Measurements from ENCODE around the gene RAB1B.
A peak's percentile ranks its signal among the peaks of the same experiment; 100 is the strongest.
"Not testable (repeated sequence)": the region's sequence is repeated elsewhere in the genome, so short reads cannot be mapped to it uniquely, and the experiment has no call there.

RAB1B gene

DNA sequence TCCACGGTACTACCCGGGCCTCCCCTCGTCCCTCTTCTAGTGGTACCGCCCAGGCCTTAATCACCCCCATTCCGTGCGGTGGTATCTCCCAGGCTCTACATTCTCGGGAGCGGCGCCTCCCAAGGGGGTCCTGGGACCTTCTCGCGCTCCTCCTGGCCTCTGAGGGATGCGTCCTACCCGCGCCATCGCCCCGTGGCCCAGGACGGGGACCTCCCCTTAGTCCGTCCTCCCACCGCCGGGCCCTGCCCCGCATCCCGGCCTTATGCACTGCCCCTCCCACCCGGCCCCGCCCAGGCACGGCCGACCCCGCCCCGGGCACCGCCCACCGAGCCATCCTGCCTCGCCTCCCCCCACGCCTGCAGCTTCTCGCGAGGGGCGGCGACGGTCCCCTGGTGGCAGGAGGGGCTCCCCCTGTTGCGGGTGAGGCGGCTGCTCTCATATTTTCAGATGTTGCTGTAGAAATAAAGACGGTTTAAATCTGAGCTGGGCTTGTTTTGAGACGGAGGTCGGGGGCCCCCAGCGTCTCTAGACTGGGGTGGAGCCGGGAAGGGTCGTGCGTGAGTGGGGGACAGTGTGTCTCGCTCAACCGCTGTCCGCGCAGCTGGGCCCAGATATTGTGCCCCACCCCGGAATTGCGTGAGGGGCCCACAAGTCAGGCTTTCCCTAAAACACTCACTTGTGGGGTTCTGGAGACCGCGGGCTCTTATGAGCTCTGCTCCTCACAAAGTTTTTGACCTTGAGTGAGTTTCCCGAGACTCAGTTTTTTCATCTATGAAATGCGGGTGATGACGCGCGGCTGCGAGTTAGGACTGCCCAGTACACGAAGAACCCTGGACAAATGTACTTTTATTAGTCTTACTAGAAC is 828 bp upstream of the RAB1B start:
- DNase-seq, result peak; percentile 75 to 79 (median 77)

DNA sequence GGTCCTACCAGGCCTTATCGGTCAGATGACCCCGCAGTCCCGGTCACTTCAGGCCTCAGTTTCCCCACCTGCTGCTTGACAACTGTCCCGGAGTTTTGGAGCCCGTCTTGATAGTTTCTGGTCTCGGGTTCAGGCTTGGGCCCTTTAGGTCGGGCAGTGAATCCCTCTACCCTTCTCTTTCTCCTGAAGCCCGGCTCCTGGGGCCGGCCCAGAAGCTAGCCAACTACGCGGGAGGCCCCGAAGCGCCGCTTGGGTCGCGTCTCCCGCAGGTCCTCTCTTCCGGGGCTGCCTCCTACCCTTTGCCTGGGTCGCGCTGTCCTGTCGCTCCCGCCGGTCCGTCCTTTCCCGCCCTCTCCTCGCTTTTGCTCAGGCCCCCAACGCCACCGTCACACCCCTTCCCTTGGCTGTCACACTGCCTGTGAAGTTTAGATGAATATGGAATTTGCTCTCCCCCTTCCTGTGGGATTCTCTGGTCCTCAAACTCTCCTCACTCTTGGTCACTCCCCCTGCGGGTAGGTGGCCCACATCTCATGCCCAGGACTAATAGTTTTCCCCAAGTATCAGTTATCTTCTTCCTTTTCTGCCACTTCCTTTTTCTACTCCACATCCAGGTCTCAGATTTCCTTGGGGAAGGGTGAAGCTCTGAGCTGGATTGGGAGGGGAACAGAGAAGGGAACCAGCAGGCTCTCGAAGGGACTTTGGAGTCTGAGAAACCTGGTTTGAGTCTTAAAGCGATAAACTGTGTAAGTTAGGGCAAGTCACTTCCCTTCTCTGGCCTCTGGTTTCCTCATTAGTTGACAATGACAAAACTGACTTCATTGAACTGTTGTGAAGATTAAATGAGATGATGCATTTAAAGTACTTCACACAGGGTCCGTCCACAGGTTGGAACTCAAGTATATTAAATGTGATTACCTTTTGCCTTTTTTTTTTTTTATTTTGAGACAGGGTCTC is 790 bp downstream of the RAB1B start:
- no peak for DNase-seq

DNA sequence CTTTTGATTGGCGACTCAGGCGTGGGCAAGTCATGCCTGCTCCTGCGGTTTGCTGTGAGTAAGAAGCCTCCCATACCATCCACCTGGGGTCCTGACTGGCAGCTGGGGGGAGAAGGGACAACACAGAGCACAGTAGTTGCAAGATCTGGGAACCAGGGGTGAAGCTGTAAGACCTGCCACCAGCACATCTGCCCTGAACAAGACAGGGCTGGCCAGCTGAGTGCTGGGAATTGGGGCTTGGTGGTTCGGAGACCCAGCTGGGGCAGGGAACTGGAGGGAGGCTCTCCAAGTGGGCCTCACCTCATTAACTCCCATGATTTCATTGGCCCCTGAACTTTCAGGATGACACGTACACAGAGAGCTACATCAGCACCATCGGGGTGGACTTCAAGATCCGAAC is 3.4 kb downstream of the RAB1B start:
- no peak for DNase-seq

DNA sequence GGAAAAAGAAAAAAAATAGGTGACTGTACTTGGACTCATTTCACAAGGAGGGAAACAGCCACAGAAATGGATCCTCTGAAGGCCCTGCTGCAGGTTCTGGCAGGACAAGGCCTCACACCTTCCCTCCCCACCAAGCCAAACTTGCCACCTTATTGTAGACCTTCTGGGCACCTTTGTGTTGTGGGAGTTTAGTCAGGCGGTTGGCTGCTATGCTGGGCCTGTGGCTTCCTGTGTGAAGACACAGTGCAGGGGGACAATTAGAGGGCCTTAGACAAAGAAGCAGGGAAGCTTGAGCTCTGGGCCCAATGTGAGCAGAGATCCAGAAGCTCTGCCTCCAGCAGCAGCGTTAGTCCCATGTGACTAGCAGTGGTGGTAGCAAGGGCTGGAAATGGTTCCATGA is 4.2 kb downstream of the RAB1B start:
- DNase-seq, result no peak

DNA sequence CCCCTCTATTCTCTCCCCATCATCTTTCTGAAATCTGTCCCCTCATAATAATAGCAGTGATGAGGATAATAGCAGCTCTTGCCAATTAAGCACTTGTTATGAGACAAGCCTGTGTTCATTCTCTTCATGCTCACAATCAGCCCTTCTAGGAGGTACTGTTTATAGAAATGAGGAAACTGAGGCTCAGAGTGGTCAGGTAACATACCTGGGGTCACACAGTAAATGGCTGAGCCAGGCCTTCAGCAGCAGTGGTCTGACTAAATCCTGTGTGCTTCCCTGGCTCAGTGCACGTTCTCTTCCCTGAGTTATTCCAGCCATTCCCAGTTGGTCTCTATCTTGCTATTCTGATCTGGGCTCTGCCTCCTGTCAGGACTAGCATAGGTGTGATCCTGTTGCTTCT is 5.8 kb downstream of the RAB1B start:
- no peak for DNase-seq

DNA sequence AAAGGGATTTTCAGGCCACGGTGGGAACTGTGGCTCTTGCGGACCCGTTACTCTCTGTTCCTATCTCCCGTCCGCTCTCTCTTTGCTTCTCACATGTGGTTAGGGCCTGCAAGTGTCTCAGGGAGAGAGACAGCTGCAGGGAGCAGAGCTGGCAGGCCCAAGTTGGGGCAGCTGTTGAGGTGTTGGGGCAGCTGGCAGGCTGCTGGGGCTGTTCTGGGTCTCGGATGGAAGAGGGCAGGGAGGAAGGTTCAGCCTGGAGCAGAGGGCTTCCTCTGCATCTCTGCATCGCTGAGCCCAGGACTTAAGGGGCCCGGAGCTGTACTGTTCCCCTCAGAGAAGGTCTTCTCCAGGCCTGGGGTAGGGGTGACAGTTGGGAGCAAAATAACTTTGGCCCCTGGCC is 7.0 kb downstream of the RAB1B start:
- no peak for DNase-seq

DNA sequence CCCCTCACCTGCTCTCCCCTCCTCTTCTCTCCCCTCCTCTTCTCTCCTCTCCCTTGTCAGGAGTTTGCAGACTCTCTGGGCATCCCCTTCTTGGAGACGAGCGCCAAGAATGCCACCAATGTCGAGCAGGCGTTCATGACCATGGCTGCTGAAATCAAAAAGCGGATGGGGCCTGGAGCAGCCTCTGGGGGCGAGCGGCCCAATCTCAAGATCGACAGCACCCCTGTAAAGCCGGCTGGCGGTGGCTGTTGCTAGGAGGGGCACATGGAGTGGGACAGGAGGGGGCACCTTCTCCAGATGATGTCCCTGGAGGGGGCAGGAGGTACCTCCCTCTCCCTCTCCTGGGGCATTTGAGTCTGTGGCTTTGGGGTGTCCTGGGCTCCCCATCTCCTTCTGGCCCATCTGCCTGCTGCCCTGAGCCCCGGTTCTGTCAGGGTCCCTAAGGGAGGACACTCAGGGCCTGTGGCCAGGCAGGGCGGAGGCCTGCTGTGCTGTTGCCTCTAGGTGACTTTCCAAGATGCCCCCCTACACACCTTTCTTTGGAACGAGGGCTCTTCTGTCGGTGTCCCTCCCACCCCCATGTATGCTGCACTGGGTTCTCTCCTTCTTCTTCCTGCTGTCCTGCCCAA is 7.7 kb downstream of the RAB1B start:
- no peak for DNase-seq

DNA sequence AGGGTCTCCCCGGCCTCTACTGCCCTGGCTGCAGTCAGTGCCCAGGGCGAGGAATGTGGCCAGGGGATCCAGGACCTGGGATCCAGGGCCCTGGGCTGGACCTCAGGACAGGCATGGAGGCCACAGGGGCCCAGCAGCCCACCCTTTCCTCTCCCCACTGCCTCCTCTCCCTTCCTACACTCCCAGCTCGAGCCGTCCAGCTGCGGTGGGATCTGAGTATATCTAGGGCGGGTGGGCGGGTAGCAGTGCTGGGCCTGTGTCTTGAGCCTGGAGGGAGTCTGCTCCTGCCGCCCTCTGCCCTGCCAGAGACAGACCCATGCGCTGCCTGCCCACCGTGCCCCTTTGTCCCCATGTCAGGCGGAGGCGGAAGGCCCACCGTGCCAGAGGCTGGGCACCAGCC is 8.2 kb downstream of the RAB1B start:
- not testable (repeated sequence) for DNase-seq

DNA sequence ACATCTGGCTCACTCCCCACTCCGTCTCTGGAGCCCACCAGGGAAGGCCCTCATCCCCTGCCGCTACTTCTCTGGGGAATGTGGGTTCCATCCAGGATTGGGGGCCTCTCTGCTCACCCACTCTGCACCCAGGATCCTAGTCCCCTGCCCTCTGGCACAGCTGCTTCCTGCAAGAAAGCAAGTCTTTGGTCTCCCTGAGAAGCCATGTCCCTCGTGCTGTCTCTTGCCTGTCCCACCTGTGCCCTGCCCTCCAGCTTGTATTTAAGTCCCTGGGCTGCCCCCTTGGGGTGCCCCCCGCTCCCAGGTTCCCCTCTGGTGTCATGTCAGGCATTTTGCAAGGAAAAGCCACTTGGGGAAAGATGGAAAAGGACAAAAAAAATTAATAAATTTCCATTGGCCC is 8.6 kb downstream of the RAB1B start:
- DNase-seq, result not testable (repeated sequence)

DNA sequence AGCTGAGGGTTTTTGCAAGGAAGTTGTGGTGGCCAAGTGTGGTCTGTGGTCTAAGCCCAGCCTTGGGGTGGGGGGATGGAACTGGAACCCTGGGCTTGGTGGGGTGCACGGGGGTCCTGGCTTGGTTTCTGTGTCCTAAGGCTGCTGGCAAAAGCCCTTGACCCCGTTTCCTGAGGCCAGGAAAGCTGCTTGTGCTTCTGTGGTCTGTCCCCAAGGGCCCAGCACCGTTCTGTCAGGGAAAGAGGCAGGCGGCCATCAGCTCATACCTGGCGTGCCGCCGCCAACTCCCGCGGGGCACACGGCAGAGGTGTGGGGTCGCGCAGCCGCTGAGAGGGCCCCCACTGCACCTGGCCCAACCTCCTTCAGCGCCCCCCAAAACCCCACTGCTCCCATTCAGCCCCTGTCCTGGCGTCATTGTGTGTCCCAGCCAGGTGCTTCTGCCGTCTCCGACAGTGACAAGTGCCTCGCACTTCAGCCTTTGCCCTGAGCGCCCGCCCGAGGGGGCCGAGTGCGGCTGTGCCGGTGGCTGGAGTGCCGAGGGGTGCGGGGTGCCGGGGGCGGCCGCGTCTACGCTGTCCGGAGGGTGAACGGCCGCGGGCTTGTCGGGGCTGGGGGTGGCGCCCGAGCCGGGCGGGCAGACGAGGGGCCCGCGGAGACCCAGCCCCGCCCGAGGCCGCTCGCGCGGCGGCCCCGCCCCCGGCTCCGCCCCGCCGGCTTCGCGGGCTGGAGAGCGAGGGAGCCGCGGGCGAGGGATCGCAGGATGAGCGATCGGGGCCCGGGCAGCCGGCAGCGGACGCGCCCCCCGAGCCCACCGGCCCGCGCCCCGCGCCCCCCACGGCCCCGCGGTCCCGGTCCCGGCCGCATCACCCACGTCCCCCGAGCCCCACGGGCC is 9.3 kb downstream of the RAB1B start, which contains the start of gene CNIH2:
TSS of gene CNIH2 (plus strand) at position 705 of the 892 bp plus-strand sequence. CDS start 282 bp downstream, outside the sequence.
- peak in 1 of 4 experiments; percentile 38 for DNase-seq

DNA sequence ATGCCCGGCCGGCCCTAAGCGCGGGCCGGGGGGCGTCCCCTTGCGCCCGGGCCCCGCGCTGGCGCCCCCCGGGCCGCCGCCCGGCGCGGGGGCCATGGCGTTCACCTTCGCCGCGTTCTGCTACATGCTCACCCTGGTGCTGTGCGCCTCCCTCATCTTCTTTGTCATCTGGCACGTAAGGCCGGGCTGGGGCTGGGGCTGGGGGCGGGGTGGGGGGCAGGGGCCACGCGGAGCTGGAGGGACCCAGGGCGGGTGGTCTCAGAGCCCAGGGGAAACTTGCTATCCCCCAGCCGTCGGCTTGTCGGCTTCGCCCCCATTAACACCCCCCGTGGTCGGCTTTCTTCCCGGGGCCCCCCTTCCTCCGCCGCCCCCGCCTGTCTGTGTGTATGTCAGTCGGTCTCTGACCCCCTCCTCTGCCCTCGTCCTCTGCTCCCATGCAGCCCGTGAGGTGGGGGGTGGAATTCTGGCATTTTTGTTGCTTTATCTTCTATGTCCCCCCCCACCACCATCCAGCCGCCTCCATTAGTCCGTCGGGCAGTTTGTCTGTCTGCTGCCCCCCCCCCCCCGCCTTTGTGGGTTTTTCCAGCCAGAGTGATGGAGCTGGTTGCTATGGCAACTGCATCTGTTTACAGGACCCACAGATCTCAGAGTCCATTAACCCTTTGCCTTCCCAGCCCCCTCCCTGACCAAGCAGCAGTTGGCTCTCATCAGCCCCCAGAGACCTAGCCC is 10.1 kb downstream of the RAB1B start:
- no peak for DNase-seq

DNA sequence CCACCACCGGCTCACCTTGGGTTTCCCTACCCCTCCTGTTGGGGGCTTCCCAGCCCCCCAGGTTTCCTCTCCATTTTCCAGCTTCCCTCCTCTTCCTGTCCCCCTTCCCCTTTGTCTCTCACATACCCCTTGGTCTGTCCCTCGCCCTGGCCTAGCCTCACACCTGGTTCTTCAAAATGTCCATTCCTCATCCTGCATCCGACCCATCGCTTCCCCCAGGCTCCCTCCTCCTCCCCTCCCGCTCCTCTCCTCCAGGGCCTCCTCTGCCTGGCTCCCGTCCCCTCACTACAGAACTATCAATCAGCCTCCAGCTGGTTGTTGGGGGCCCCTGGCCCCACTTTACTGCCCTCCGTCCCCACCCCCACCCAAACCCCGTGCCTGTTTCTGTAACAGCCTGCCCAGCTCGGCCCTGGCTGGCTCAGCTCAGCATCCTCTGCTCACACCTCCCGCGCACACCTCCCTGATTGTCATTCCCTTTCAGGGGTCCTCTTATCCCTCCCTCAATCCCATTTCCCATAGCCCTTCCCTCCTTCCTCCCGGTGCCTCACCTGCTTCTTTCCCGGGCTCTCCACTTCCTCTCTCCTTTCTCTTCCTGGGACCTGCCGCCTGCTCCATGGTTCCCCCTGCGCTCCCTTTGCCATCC is 10.8 kb downstream of the RAB1B start:
- no peak for DNase-seq

DNA sequence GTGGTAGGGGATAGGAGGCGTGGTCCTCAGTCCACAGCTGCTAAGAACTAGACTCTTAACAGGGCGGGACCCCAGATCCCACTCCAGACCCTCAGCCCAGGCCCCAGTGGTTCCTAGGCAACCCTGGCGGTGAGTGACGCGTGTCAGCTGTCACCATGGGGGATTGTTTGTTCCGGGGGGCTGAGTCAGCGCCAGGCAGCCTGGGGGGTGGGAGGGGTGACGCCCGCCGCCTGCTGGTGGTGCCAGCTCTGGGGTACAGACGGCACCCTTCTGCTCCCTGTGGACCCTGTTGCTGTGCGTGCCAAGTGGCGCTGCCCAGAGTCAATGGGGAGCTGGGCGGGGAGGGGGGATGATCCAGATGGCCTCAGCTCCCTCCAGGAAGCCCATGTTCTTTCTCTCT is 12.0 kb downstream of the RAB1B start:
- DNase-seq, result no peak

DNA sequence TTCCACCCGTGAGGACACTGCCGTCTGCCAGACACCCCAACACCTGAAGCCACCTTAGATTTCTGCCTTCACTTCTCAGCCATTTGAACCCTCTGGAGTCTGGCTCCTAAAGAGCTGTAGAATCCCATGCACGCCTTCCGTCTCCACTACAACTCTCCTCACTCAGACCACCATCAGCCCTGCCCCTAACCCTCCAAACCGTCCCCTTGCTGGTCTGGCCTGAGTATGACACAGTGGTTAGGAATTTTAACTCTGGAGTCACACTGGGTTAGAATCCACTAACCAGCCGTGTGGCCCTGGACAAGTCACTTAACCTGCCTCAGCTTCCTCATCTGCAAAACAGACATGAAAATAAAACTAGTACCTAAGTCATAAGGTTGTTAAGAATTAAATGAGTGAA is 12.6 kb downstream of the RAB1B start:
- no peak for DNase-seq

DNA sequence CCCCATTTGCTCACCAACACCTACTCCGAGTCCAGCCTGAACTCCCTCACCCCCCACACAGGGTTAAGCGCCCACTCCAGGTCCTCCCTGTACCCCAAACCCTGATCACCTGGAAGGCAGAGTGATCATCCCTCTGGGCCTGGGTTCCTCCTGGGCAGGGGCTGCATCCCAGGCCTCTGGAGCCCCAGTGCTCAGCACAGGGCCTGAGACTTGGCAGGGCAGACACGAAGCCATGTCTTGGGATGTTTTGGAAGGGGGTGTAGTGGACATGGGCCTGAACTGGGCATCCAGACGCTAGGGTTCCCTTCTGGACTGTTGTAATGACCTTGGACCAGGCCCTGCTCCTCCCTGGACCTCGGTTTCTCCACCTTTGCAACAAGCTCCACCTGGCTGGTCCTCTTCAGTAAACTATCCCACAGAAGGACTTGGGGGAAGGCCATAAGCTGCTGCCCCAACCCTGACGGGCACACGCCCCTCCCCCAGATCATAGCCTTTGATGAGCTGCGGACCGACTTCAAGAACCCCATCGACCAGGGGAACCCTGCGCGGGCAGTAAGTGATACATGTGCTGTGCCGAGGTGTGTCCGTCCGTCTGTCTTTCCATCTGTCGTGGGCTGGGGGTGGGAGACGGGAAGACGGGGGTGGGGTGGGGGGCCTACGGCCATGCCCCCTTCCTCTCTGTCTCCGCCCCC is 13.5 kb downstream of the RAB1B start:
- no peak for DNase-seq

DNA sequence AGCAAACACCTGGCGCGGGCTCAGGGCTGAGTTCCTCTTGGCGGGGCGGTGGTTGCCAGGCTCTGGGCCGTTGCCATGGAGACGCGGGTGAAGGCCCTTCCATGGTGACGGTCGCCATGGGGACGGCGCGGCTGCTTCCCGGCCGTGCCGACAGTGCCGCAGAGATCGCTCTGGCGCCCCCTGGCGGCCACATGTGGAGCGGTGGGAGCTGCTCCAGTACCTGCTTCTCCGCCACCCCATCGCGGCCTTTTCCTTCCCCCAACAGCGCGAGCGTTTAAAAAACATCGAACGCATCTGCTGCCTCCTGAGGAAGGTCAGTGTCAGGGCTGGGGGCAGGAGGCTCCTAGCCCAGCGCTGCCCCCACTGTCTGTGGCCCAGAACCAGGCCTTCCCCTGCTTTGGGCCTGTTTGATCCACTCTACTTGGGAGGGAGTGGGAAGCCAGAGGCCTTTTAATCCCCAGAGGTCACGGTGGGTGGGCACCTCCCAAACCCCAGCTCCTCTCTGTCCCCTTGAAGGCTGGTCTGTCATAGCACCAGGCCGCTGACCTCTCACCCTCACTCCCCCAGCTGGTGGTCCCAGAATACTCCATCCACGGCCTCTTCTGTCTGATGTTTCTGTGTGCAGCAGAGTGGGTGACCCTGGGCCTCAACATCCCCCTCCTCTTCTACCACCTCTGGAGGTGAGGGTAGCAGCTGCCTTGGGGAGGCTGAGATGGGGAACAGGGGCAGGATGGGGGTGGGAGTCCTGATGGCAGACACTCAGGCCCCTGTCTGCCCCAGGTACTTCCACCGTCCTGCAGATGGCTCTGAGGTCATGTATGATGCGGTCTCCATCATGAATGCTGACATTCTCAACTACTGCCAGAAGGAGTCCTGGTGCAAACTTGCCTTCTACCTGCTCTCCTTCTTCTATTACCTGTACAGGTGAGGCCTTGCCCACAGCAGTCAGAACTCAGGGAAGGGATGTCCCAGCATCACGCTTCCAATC is 14.3 kb downstream of the RAB1B start:
- peak; percentile 95 to 100 (median 98) for DNase-seq

DNA sequence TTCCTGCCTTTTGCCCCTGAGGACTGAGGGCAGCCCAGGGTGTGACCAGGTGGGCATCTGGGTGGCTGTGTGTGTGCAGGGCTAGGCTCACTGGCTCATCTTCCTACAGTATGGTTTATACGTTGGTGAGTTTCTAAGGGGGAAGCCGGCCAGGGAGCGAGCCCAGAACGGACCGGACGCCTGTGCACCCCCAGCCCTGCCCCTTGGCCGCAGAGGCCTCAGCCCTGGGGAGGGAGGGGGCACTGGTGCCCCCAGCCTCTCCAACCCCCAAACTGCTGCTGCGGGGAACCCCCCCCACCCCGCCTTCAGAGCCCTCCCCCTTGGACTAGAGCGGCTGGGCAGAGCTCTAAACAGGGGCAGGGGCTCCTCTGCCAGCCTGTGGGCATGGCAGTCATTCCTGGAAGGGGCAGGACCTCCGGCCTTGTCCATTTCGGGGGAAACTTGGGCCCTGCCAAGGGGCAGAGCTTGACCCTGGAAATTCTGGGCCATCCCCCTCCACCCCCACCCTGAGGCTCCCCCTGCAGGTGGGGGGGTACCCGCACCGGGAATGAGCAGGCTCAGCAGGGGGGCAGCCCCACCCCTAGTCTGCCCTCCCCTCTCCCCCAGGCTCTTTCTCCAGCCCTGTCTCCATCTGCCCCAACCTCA is 15.1 kb downstream of the RAB1B start:
- DNase-seq, result no peak

DNA sequence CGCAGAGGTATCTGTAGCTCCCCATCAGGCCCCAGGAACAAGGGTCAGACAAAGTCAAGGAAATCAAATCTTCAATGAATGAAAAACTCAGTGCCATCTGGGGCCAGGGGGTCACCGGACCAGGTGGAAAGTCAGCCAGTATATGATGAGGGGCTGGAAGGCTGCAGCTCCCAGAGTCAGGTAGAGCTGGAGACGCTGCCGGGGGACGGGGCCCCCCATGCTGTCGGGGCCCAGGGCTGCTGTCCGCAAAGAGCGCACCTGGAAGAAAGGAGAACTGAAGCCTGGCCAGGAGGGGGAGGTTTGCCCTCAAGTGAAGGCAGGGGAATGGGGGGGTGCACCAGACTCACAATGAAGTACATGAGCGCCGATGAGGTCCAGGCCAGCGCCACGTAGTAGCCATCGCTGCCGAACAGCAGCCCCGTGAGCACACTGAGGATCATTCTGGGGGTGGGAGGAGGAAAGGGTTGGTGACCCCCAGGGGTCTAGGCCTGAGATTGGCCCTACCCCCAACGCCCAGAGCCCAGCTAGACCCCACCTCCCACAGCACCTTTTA is 16.2 kb downstream of the RAB1B start:
- no peak for DNase-seq

Data from activated CD4-positive, CD25-positive, alpha-beta regulatory T cell (primary cell).